ENCODE measurements around the gene METTL26. TPM values are rescaled to one million over a fixed set of nuclear protein-coding genes. Genes with fewer than 3 reads are reported as not detected.
"Not testable (repeated sequence)": the region's sequence is repeated elsewhere in the genome, so short reads cannot be mapped to it uniquely, and the experiment has no call there.

METTL26 gene
- polyA plus RNA-seq, 1 experiment: 105 TPM

- CTCF ChIA-PET: interaction anchor here (1.8 kb wide), 1 partner anchor 23 kb away, joined by 5 read pairs; no protein-coding TSS in a partner anchor
- POLR2A ChIA-PET: no interaction called here
- Histone ChIP-seq H3K27me3 (ENCODE audit: control insufficient read depth, insufficient read depth, low read length) (no peaks in the 10 kb centered on the region), H3K36me3 (ENCODE audit: control insufficient read depth, insufficient read depth, low read length) (peaks cover 8% of the 10 kb centered on the region), H3K4me3 (ENCODE audit: low read depth, low read length) (no peak overlapping the region)
- no peak for TF ChIP-seq CTCF (IDR thresholded peaks at IDR 0.05; ENCODE audit: insufficient read depth, low read depth, low read length)
- DNase-seq (ENCODE audit: low read depth): no peak
Observed at GRCh38 chr16:598823-599739, 37.0 kb downstream of the METTL26 start.

- peaks cover 10% of the 10 kb centered on the region for H3K36me3 ChIP-seq (ENCODE audit: control insufficient read depth, insufficient read depth, low read length)
- H3K27me3 ChIP-seq (ENCODE audit: control insufficient read depth, insufficient read depth, low read length); H3K4me3 ChIP-seq (ENCODE audit: low read depth, low read length); DNase-seq (ENCODE audit: low read depth); POLR2A ChIA-PET; CTCF ChIA-PET: not testable (repeated sequence)
Observed at GRCh38 chr16:597655-598054, 38.5 kb downstream of the METTL26 start.

GRCh38 chr16:596736-597060 is 39.4 kb downstream of the METTL26 start:
- no peak for DNase-seq (ENCODE audit: low read depth)
- Histone ChIP-seq H3K4me3 (ENCODE audit: low read depth, low read length) (no peak overlapping the region), H3K27me3 (ENCODE audit: control insufficient read depth, insufficient read depth, low read length) (no peaks in the 10 kb centered on the region), H3K36me3 (ENCODE audit: control insufficient read depth, insufficient read depth, low read length) (peaks cover 10% of the 10 kb centered on the region)
- TF ChIP-seq CTCF (IDR thresholded peaks at IDR 0.05; ENCODE audit: insufficient read depth, low read depth, low read length): no peak
- CTCF ChIA-PET: no interaction called here
- POLR2A ChIA-PET: no interaction called here

GRCh38 chr16:595942-596735 is 40.0 kb downstream of the METTL26 start:
- ChIA-PET POLR2A (no interaction called here), CTCF (no interaction called here)
- DNase-seq (ENCODE audit: low read depth): no peak
- Histone ChIP-seq H3K27me3 (ENCODE audit: control insufficient read depth, insufficient read depth, low read length) (no peaks in the 10 kb centered on the region), H3K36me3 (ENCODE audit: control insufficient read depth, insufficient read depth, low read length) (peaks cover 10% of the 10 kb centered on the region), H3K4me3 (ENCODE audit: low read depth, low read length) (no peak overlapping the region)
- TF ChIP-seq CTCF (IDR thresholded peaks at IDR 0.05; ENCODE audit: insufficient read depth, low read depth, low read length): no peak

- Histone ChIP-seq H3K4me3 (ENCODE audit: low read depth, low read length) (no peak overlapping the region), H3K27me3 (ENCODE audit: control insufficient read depth, insufficient read depth, low read length) (no peaks in the 10 kb centered on the region), H3K36me3 (ENCODE audit: control insufficient read depth, insufficient read depth, low read length) (peaks cover 10% of the 10 kb centered on the region)
- POLR2A ChIA-PET: no interaction called here
- CTCF ChIA-PET: no interaction called here
- no peak for TF ChIP-seq CTCF (IDR thresholded peaks at IDR 0.05; ENCODE audit: insufficient read depth, low read depth, low read length)
- no peak for DNase-seq (ENCODE audit: low read depth)
Observed at GRCh38 chr16:595094-595528, 41.0 kb downstream of the METTL26 start.

Data from BJ (cell line).